HFFc6 (cell line): ENCODE results near the gene TRMT2A. TPM values are rescaled to one million over a fixed set of nuclear protein-coding genes. Genes with fewer than 3 reads are reported as not detected.

Experiments
- DNase-seq: peaks from one replicate; pipeline ENCODE4 v3.0.0-alpha.2; 2018
- H3K27ac Mint-ChIP-seq: 2 replicates; pipeline ENCODE4 v1.8.0; 2020; ENCODE audit warnings: mild to moderate bottlenecking, mixed read lengths
- H3K27me3 Mint-ChIP-seq: 2 replicates; pipeline ENCODE4 v1.8.0; 2021; ENCODE audit warnings: mild to moderate bottlenecking, moderate library complexity, mixed read lengths; ENCODE audit not compliant: insufficient read depth
- H3K36me3 Mint-ChIP-seq: 2 replicates; pipeline ENCODE4 v1.8.0; 2021; ENCODE audit warnings: low read depth, mixed read lengths
- H3K4me1 Mint-ChIP-seq: 2 replicates; pipeline ENCODE4 v1.8.0; 2020; ENCODE audit warnings: low read depth, mixed read lengths
- H3K4me3 Mint-ChIP-seq: 2 replicates; pipeline ENCODE4 v1.8.0; 2020; ENCODE audit warnings: mild to moderate bottlenecking, moderate library complexity, mixed read lengths
- H3K9me3 Mint-ChIP-seq: 2 replicates; pipeline ENCODE4 v1.8.0; 2020; ENCODE audit warnings: mild to moderate bottlenecking, mixed read lengths
- CTCF ChIP-seq: fragments of 200-600 bp; sonication (generic); IDR thresholded peaks from 2 replicates; pipeline ENCODE4 v1.5.0; 2021; ENCODE audit warnings: antibody characterized with exemption, mild to moderate bottlenecking
- total RNA-seq, 6 experiments: library from RNA; stranded (reverse); fragmentation: NEBNext Ultra II Directional; extraction: Animal tissue kit (Norgen Biotek cat#: 25700); gene quantifications; 2 replicates in 1 of 6; 3 replicates in 5 of 6; pipeline ENCODE4 v1.2.3, GENCODE V29; 2021

The TRMT2A gene
- total RNA-seq, 6 experiments from 2014 or later, result 31.1 to 44.9 (median 38.5) TPM

- Mint-ChIP-seq H3K9me3 (no peaks in the 10 kb centered on the region), H3K36me3 (peaks cover 14% of the 10 kb centered on the region), H3K27ac (no peak overlapping the region), H3K4me3 (no peak overlapping the region), H3K4me1 (peaks cover 5% of the 10 kb centered on the region), H3K27me3 (peaks cover 3% of the 10 kb centered on the region)
- DNase-seq, result no peak
- TF ChIP-seq CTCF, result no peak
These were observed 4.2 kb downstream of the TRMT2A start for GRCh38 chr22:20112623-20113511.

DNA sequence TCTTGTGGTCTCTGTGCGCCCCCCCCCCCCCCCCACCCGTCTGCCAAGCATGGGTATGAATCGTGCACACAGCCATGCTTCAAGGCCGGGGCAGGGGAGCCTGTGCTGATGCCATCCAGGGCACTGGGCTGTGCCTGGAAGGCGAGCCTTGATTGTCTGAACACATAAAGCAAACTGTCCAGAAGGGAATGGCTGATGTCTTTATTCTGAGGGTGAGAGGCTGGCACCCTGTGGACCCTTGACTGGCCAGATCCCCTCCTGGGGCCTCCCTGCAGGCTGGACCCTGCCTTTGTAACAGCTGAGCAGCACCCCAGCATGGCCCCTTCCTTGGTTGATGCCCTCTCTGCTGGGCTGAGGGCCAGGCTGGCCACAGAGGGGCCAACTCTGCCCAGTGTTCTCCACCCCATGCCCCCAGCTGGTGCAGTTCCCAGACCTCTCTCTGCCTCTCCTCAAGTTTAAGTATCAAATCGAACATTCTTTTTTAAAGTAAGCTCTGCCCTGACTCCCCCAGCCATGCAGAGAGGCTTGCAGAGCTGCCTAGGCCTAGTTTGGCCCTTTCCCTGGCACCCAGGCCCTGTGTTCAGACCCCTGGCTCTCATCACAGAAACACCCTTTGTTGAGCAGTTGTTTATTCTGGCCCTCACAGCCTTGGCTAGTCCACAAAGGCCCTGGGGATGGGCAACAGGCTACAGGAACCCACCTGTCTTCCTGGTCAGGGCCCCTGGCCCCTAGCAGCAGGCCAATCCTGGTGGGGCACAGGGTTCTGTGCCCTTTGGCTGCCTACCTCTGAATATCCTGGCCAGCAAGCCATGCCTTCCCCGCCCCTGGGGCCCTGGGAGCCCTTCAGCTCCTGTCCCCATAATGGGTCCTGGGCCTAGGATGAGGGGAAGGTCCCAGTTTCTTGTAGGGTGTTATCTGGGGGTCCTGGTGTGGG, 5.1 kb downstream of the TRMT2A start:
- Mint-ChIP-seq H3K9me3 (no peaks in the 10 kb centered on the region), H3K36me3 (peaks cover 14% of the 10 kb centered on the region)
- TF ChIP-seq CTCF, result no peak

GRCh38 chr22:20111045-20111688, 5.9 kb downstream of the TRMT2A start:
- Mint-ChIP-seq H3K27me3 (peaks cover 4% of the 10 kb centered on the region), H3K27ac (peak overlapping the region; percentile 36), H3K4me1 (peaks cover 5% of the 10 kb centered on the region), H3K9me3 (no peaks in the 10 kb centered on the region), H3K36me3 (peaks cover 14% of the 10 kb centered on the region), H3K4me3 (no peak overlapping the region)
- peak; percentile 77 for TF ChIP-seq CTCF
- peak; percentile 19 for DNase-seq

More for the DNA sequence above, 5.1 kb downstream of the TRMT2A start:
- Mint-ChIP-seq H3K4me1 (peaks cover 5% of the 10 kb centered on the region), H3K27me3 (peaks cover 4% of the 10 kb centered on the region), H3K4me3 (no peak overlapping the region), H3K27ac (peak overlapping the region; percentile 7; the same call in 1 of the 2 replicates)
- no peak for DNase-seq

GRCh38 chr22:20110359-20110985, 6.6 kb downstream of the TRMT2A start:
- H3K36me3 Mint-ChIP-seq, result peaks cover 14% of the 10 kb centered on the region
- peak overlapping the region; percentile 36 for H3K27ac Mint-ChIP-seq
- no peak overlapping the region for H3K4me3 Mint-ChIP-seq
- TF ChIP-seq CTCF, result no peak
- H3K9me3 Mint-ChIP-seq, result no peaks in the 10 kb centered on the region
- H3K27me3 Mint-ChIP-seq, result peaks cover 4% of the 10 kb centered on the region
- peaks cover 4% of the 10 kb centered on the region for H3K4me1 Mint-ChIP-seq
- DNase-seq, result no peak
